GM12878 (cell line): ENCODE results near the gene B3GALT4. TPM values are rescaled to one million over a fixed set of nuclear protein-coding genes. Genes with fewer than 3 reads are reported as not detected.

Experiments used
- ATAC-seq: fragments of 200-7000 bp; cut with Tn5 transposase; 3 replicates; pipeline ENCODE4 v1.9.1; 2020; ENCODE audit warnings: mild to moderate bottlenecking, moderate library complexity
- BruUV-seq: library from RNA; stranded (reverse); fragments of 400-500 nt; replicated peaks from 2 replicates; lab custom pipeline; 2021; lab: Mats Ljungman, UMichigan
- CTCF ChIA-PET: fragments of 300-600 bp; sonication (Branson Sonifier 250); formaldehyde crosslinking; extraction: SDS; loops from one replicate; lab custom pipeline; 2021; ENCODE audit warnings: inconsistent platforms; lab: Yijun Ruan, JAX
- POLR2A ChIA-PET: fragments of 350-600 bp; formaldehyde crosslinking; extraction: SDS; loops from one replicate; lab custom pipeline; 2021; ENCODE audit warnings: inconsistent platforms; lab: Charles Lee
- RAD21 ChIA-PET: fragments of 300-600 bp; sonication (Branson Sonifier 250); formaldehyde crosslinking; loops from one replicate; lab custom pipeline; 2023; ENCODE audit warnings: antibody characterized with exemption; ENCODE audit not compliant: unreplicated experiment; lab: Charles Lee
- SMC1A ChIA-PET: fragments of 300-600 bp; sonication (Branson Sonifier 250); formaldehyde crosslinking; loops from one replicate; lab custom pipeline; 2023; ENCODE audit not compliant: unreplicated experiment, uncharacterized antibody; lab: Charles Lee
- DNase-seq: peaks from one replicate; pipeline ENCODE4 v3.0.0-alpha.2; 2011; ENCODE audit warnings: low read depth, low spot score
- FAIRE-seq: peaks from 3 replicates; lab custom pipeline; 2011; peaks lifted over from hg19 to GRCh38; lab: Jason Lieb, UNC
- H2AFZ ChIP-seq: 2 replicates; pipeline ENCODE4 v1.6.0; 2011; ENCODE audit warnings: low read depth, low read length, control low read depth; ENCODE audit not compliant: control insufficient read depth
- H3K27ac ChIP-seq: 2 replicates; pipeline ENCODE4 v1.5.1; 2011; ENCODE audit warnings: control low read depth; ENCODE audit not compliant: control insufficient read depth, insufficient read depth
- H3K27me3 ChIP-seq, 2 experiments: replicated peaks in 1 of 2; 2 replicates each; pipeline versions ENCODE4 v1.6.0 to v1.6.1; 2011; ENCODE audit warnings: low read length in 1 of 2; ENCODE audit not compliant: control insufficient read depth in 2 of 2, insufficient read depth in 2 of 2
- H3K36me3 ChIP-seq, 2 experiments: 2 replicates each; pipeline ENCODE4 v1.5.1; 2011; ENCODE audit warnings: low read length in 1 of 2; ENCODE audit not compliant: control insufficient read depth in 2 of 2, insufficient read depth in 2 of 2
- H3K4me1 ChIP-seq: 2 replicates; pipeline ENCODE4 v1.6.1; 2011; ENCODE audit warnings: mild to moderate bottlenecking, low read length, moderate library complexity, mixed read lengths; ENCODE audit not compliant: control insufficient read depth, insufficient read depth
- H3K4me2 ChIP-seq: 2 replicates; pipeline ENCODE4 v1.6.0; 2011; ENCODE audit warnings: control low read depth; ENCODE audit not compliant: control insufficient read depth, insufficient read depth
- H3K4me3 ChIP-seq: fragments of 200-600 bp; sonication (generic); 2 replicates; pipeline ENCODE4 v1.5.1; 2016
- H3K79me2 ChIP-seq: 2 replicates; pipeline ENCODE4 v1.6.0; 2011; ENCODE audit warnings: low read length; ENCODE audit not compliant: control insufficient read depth, insufficient read depth
- H3K9ac ChIP-seq: 2 replicates; pipeline ENCODE4 v1.8.0; 2011; ENCODE audit warnings: low read length, control low read depth, mixed read lengths; ENCODE audit not compliant: control insufficient read depth, insufficient read depth
- H3K9me3 ChIP-seq: replicated peaks from 3 replicates; pipeline ENCODE4 v1.5.1; 2011; ENCODE audit warnings: mild to moderate bottlenecking, low read length; ENCODE audit not compliant: control insufficient read depth, insufficient read depth
- H4K20me1 ChIP-seq: 2 replicates; pipeline ENCODE4 v1.6.0; 2011; ENCODE audit not compliant: control insufficient read depth, insufficient read depth
- CBFB ChIP-seq: IDR thresholded peaks from 2 replicates; pipeline ENCODE4 v1.6.1; 2016; ENCODE audit warnings: antibody characterized with exemption, low read depth
- GATAD2B ChIP-seq: fragments of 450-650 bp; conservative IDR thresholded peaks from 2 replicates; pipeline ENCODE4 v1.6.1; 2017; ENCODE audit warnings: low read depth, mild to moderate bottlenecking, moderate library complexity
- IKZF1 ChIP-seq: fragments of 450-650 bp; conservative IDR thresholded peaks from 2 replicates; pipeline ENCODE4 v1.6.1; 2017; ENCODE audit warnings: antibody characterized with exemption, mild to moderate bottlenecking
- PML ChIP-seq: IDR thresholded peaks from 2 replicates; pipeline ENCODE4 v1.6.1; 2012; ENCODE audit warnings: low read length, inconsistent platforms
- RB1 ChIP-seq: fragments of 450-650 bp; formaldehyde crosslinking; IDR thresholded peaks from 2 replicates; pipeline ENCODE4 v1.6.1; 2017; ENCODE audit warnings: mild to moderate bottlenecking, borderline replicate concordance
- SUPT20H ChIP-seq: IDR thresholded peaks from 2 replicates; pipeline ENCODE4 v1.6.1; 2011; ENCODE audit warnings: low read depth, mild to moderate bottlenecking, low read length, moderate library complexity, borderline replicate concordance; ENCODE audit not compliant: control insufficient read depth
- ZNF207 ChIP-seq: fragments of 450-650 bp; IDR thresholded peaks from 2 replicates; pipeline ENCODE4 v1.6.1; 2014; ENCODE audit warnings: antibody characterized with exemption, mild to moderate bottlenecking, borderline replicate concordance
- WGBS: methylation state at CpG from one replicate; pipeline ENCODE4 v1.1.6; 2016; ENCODE audit warnings: low lambda C conversion rate; ENCODE audit not compliant: insufficient replicate concordance, insufficient coverage; ENCODE audit errors: missing lambda C conversion rate; 5-methylcytosine and 5-hydroxymethylcytosine counted together
- in situ Hi-C: fragments of 300-500 bp; cut with MboI; formaldehyde crosslinking; loops from 9 replicates; pipeline ENCODE4 v1.14.3; 2018; ENCODE audit warnings: mixed read lengths
- intact Hi-C: fragments of 100-400 bp; cut with micrococcal nuclease; formaldehyde crosslinking; loops from one replicate; pipeline ENCODE4 v1.14.2; 2022; ENCODE audit not compliant: unreplicated experiment
- polyA plus RNA-seq, 11 experiments: library from polyadenylated mRNA; depleted of rRNA in 4 of 11; unstranded in 6 of 11; stranded (reverse) in 5 of 11; fragments of >200 nt; fragmentation: Nextera tagmentation in 4 of 11; fragmentation: Illumina TruSeq in 1 of 11; extraction: Ambion mirVana in 4 of 11; extraction: Trizol in 1 of 11; gene quantifications; 1 replicate in 1 of 11; 2 replicates in 10 of 11; pipeline versions ENCODE4 v1.2.1 to v1.2.3, GENCODE V29; 2011 to 2016; ENCODE audit warnings: inconsistent platforms in 2 of 11, missing spikeins in 2 of 11, low read depth in 1 of 11
- total RNA-seq, 4 experiments: library from RNA; depleted of rRNA in 3 of 4; stranded (reverse); fragments of >200 nt in 3 of 4; fragmentation: Illumina TruSeq in 1 of 4; extraction: Trizol in 1 of 4; gene quantifications; 2 replicates each; pipeline versions ENCODE4 v1.2.1 to v1.2.3, GENCODE V29; 2013 to 2021
- TF ChIP-seq, protein P1 (sequence below): fragments of 450-650 bp; IDR thresholded peaks from 2 replicates; pipeline ENCODE4 v1.6.1; 2017; ENCODE audit warnings: antibody characterized with exemption, mild to moderate bottlenecking, moderate library complexity
- TF ChIP-seq, protein P2 (sequence below): IDR thresholded peaks from 2 replicates; pipeline ENCODE4 v1.6.1; 2012; ENCODE audit warnings: low read length, inconsistent platforms
- TF ChIP-seq, protein P3 (sequence below): IDR thresholded peaks from 2 replicates; pipeline ENCODE4 v1.6.1; 2011; ENCODE audit warnings: borderline replicate concordance, low read depth, mild to moderate bottlenecking, moderate library complexity, mixed read lengths, low read length; ENCODE audit not compliant: insufficient read depth; ENCODE audit errors: extremely low read length

Gene B3GALT4
- total and polyA plus RNA-seq, 10 of the 15 experiments (the other 5 are each of a cell fraction or from before 2014, with no cell fraction given): 0.27 to 8.2 (median 2.6) TPM

DNA sequence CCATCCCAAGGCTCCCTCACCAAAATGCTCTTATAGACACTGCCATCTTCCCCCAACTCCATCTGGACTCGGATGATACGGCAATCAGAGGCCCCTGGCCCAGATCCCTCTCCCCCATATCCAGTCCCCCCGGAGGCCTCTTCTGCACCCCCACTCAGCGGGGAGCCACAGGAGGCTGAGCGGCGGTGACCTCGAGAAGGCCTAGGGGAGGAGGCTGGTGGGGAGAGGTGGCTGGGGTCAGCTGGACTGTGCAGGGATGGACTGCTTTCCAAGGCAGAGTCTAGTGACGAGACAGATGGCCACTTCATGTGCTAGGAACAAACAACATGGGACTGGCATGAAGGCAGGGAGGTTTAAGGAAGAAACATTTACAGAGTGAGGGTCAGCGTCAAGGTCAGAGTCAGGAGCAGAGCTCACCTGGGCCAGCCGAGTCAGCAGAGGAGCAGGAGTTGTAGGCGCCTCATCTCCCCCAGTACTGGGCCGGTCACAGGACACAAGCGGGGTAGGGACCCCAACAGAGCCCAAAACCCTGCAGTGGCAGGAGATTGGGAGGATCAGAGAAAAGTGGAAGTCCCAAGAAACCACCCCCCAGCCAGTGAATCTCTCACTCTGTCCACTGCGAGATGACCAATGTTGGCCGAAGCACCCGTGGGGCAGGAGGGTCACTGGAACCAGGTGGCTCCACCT is 16.2 kb downstream of the B3GALT4 start:
- Histone ChIP-seq H3K9ac (no peak overlapping the region), H3K4me3 (no peak overlapping the region), H4K20me1 (no peaks in the 10 kb centered on the region), H2AFZ (no peak overlapping the region), H3K36me3 (peaks cover 0 to 9% of the 10 kb centered on the region in 2 experiments; a peak in 3 of 4 replicates), H3K27me3 (no peaks in the 10 kb centered on the region), H3K4me2 (no peak overlapping the region), H3K79me2 (peaks cover 27% of the 10 kb centered on the region), H3K27ac (no peak overlapping the region), H3K9me3 (no peaks in the 10 kb centered on the region), H3K4me1 (peaks cover 7% of the 10 kb centered on the region)
- RAD21 ChIA-PET: no interaction called here
- CTCF ChIA-PET: no interaction called here
- no peak for TF ChIP-seq RB1
- FAIRE-seq (no peak), DNase-seq (no peak), ATAC-seq (no peak)
- in situ Hi-C loops (no loop called here), intact Hi-C loops (no loop called here)
- BruUV-seq: no TSS peak
- SMC1A ChIA-PET: no interaction called here
- WGBS: 91% methylated on average over 16 of the region's 16 CpGs
- POLR2A ChIA-PET: no interaction called here

DNA sequence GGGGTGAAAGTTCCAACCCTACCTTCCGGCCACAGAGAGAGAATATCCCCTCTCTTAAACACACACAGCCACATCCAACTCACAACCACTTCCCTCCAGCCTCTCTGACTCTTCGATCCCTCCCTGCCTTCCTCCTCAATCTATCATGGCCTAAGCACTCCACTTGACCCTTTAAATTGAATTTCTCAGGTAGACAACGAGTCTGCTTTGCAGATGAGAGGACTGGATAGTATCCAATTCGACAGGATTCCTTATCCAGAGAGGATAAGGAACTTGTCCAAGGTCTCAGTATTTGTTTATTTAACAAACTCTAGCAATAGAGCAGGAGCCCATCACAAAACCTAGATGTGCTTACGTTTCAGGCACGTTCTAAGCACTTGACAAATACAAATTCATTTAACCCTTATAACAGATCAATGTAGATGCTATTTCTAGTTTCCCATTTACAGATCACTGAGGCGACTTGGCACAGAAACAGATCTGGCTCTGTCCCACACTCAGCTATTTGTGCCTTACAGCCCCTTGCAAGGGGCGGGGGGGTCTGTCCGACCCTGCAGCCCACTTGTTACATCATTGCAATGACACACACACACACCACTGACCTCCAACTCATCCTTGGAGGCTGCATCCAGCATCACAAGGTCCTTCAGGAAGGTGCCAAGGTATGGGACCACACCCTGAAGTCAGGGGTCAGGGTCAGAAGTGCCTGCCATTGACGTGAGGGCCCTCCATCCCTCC is 17.3 kb downstream of the B3GALT4 start:
- CTCF ChIA-PET: no interaction called here
- TF ChIP-seq IKZF1 (no peak), ZNF207 (no peak), PML (no peak), GATAD2B (no peak), SUPT20H (no peak), RB1 (no peak), CBFB (no peak)
- TF ChIP-seq, protein P1, sequence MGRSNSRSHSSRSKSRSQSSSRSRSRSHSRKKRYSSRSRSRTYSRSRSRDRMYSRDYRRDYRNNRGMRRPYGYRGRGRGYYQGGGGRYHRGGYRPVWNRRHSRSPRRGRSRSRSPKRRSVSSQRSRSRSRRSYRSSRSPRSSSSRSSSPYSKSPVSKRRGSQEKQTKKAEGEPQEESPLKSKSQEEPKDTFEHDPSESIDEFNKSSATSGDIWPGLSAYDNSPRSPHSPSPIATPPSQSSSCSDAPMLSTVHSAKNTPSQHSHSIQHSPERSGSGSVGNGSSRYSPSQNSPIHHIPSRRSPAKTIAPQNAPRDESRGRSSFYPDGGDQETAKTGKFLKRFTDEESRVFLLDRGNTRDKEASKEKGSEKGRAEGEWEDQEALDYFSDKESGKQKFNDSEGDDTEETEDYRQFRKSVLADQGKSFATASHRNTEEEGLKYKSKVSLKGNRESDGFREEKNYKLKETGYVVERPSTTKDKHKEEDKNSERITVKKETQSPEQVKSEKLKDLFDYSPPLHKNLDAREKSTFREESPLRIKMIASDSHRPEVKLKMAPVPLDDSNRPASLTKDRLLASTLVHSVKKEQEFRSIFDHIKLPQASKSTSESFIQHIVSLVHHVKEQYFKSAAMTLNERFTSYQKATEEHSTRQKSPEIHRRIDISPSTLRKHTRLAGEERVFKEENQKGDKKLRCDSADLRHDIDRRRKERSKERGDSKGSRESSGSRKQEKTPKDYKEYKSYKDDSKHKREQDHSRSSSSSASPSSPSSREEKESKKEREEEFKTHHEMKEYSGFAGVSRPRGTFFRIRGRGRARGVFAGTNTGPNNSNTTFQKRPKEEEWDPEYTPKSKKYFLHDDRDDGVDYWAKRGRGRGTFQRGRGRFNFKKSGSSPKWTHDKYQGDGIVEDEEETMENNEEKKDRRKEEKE: no peak
- TF ChIP-seq, protein P2, sequence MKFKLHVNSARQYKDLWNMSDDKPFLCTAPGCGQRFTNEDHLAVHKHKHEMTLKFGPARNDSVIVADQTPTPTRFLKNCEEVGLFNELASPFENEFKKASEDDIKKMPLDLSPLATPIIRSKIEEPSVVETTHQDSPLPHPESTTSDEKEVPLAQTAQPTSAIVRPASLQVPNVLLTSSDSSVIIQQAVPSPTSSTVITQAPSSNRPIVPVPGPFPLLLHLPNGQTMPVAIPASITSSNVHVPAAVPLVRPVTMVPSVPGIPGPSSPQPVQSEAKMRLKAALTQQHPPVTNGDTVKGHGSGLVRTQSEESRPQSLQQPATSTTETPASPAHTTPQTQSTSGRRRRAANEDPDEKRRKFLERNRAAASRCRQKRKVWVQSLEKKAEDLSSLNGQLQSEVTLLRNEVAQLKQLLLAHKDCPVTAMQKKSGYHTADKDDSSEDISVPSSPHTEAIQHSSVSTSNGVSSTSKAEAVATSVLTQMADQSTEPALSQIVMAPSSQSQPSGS: no peak
- TF ChIP-seq, protein P3, sequence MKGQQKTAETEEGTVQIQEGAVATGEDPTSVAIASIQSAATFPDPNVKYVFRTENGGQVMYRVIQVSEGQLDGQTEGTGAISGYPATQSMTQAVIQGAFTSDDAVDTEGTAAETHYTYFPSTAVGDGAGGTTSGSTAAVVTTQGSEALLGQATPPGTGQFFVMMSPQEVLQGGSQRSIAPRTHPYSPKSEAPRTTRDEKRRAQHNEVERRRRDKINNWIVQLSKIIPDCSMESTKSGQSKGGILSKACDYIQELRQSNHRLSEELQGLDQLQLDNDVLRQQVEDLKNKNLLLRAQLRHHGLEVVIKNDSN: no peak

More for the DNA sequence above, 17.3 kb downstream of the B3GALT4 start:
- WGBS: 82% methylated on average over 10 of the region's 10 CpGs
- Histone ChIP-seq H3K27me3 (no peaks in the 10 kb centered on the region), H3K4me1 (peaks cover 7% of the 10 kb centered on the region), H3K9ac (no peak overlapping the region), H3K4me3 (no peak overlapping the region), H4K20me1 (no peaks in the 10 kb centered on the region), H3K4me2 (no peak overlapping the region), H3K36me3 (peaks cover 0 to 9% of the 10 kb centered on the region in 2 experiments; a peak in 3 of 4 replicates), H2AFZ (no peak overlapping the region), H3K9me3 (no peaks in the 10 kb centered on the region), H3K79me2 (peaks cover 19% of the 10 kb centered on the region), H3K27ac (no peak overlapping the region)
- in situ Hi-C loops: no loop called here
- ChIA-PET POLR2A (no interaction called here), RAD21 (no interaction called here), SMC1A (no interaction called here)
- FAIRE-seq (no peak), DNase-seq (no peak), ATAC-seq (no peak)
- BruUV-seq: no TSS peak
- intact Hi-C loops: no loop called here
